GM19035 (cell line): ENCODE results near the gene STK24.

Source experiments
- ATAC-seq: cut with Tn5 transposase; IDR thresholded peaks from one replicate; pipeline ENCODE4 v1.9.1; 2021; ENCODE audit not compliant: unreplicated experiment

STK24 gene

DNA sequence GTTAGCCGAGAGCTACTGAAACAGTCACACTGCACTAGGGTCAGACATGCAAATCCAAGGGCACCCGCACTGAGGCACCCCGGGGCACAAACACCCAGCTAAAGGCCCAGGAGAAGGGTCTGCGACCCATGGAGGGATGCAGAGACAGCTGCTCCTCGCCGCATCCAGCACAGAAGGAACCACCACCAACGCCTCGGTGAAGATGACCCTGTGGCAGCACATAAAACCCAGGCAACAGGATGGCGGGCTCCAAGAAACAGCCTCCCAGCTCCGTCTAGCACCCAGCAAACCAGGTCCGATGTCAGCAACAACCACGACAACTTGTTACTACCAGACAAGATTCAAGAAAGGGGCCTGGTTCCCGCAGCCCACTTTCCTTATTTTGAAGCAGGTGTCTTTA, 82.1 kb downstream of the STK24 start:
- no peak for ATAC-seq

DNA sequence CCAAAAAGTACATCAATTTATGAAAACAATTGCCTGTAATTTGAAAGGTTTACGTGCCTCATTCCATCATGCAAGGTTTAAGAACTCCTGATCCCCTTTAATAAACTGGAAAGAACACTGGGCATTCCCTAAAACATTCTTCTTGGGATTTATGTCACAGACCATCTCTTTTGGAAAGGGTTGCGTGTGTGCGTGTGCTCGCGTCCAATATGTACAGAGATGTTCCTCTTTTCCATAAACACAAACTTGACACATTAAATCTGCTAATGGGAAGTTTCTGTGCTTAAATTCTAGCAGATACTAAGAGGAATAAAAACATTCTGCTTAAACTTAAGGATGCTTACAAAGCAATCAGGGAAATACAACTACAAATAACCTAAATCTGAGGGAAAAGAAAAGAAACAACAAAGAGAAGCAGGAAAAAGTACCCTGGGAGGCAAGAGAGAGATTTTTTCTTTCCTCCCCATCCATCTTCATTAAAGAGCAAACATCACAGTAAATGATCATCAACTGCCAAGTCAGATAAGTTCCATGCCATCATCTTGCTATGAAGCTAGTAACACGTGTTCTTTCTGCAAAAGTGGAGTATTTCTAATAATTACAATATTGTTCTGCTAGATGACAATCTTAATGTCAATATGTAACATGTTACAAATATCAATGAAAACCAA, 83.7 kb downstream of the STK24 start:
- no peak for ATAC-seq

DNA sequence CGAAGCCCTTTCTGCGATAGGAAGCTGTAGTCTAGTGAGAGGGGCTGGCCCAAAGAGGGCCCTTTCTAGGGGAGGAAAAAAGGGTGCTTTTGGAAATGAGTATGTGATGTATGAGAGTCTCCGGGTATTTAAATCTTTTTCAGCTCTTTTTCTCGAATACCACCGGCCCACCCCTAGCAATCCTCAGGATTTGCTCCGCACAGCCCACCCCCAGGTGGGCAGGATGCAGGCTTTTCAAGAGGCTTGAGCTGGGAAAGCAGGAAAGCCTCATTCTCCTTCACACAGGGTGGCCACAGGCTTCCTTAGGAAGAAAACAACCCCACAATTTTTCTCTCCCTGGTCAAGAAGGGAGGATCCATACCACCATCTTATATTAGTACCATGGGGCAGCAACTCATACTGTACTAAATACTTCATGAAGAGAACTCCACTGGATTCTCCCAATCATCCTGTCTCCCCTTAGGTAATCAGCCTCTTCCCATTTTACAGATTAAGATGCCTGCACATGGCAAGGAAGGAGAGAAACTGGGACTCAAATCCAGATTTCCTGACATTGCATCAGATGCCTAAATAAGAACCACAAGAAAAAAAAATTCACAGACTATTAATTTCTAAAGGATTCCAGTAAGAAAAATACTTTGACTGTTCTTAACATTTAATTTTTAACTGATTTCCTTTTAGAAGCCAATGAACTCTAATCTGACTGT, 84.4 kb downstream of the STK24 start:
- no peak for ATAC-seq

DNA sequence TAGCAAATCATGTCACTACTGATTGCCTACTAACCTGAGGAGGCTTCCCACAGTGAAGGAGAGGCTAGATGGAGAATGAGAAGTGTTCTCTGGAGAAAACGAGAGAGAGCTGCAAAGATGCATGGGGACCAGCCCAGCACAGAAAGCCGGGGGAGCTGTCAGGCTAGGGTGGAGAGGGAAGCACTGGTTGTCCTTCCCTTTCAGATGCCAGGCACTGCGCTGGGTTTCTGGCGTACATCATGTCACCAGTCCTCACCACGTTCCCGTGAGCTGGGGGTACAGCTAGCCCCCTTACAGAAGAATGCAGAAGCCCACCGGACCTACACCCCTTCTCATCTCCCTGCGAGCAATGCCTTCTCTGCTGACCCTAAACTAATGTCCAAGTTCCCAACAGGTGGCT, 86.0 kb downstream of the STK24 start:
- ATAC-seq: no peak

DNA sequence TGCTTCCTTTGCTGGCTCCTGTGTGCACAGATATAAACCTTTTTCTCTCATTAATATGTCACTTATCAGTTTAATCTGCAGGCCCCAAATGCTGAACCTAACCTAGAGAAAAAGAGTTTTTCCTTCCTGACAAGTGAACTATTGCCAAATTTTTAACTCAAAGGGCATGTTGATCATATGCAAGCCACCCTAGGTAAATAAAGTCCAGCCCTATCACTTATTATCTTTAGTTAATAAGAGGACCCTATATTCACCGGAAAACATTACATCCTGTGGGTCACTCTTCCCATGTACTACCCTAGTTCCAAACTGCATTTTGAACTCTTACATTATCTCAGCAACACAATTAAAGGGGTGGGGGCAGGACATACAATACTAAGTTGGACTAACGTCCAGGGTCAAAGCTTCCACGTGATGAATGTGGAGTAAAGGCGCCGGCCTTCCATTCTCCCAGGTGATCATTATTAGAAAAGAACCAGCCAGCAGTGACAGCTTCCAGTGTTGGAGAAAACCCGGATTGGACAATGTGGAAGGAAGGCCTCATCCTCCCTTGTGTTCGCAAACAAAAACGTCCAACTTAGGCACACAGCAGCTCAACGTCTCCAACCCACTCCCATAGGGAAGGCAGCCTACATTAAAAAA, 86.6 kb downstream of the STK24 start:
- ATAC-seq: no peak

DNA sequence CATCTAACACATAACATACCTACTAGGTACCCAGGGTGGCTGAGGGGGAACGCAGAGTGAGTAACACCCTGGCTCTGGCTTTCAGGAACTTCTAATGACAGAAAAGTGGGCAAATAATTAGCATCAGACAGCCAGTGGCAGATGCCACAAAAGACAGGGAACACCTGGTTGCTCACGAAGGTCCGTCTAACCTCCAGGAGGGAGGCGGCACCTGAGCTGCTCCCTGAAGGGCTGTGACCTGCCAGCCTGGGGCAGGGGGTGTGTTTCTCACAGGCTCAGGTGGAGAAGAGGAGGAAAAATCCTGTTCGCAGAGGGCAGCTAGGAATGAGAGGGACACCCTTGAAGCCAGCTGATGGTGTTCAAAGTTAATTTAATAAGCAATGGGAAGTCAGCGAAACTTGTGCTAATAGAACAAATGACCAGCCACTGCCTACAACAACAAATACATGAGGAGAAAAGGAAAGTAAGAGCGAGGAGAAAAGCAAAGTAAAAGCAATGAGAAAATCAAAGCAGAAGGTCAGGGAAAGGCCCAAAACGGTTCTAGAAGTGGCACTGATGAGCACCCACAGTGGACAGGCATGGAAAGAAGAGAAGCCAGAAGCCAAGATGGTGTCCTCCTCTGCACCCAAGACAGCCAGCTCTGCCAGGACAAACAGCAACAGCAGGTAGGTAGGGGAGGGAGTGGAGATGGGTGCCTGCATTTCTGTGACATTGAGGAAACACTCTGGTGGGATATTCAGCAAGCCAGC, 87.3 kb downstream of the STK24 start:
- ATAC-seq: no peak

DNA sequence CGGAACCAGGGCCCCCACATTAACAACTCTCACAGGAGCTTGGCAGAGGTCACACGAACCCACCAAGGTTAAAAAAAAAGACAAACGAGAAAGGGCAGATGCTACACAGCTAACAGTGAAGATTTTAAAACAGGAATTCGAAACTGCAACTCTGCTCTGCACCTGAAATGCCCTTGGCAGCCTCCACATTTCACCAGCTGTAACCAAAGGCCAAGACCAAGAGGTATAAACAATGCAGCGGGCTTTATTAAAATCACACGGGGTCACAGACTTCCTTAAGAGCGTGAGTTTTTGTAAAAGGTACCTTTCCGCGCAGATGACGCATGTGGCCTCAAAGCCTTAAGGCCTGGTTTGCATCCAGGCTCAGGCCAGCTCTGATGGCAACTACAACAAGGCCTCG, 88.2 kb downstream of the STK24 start:
- no peak for ATAC-seq

DNA sequence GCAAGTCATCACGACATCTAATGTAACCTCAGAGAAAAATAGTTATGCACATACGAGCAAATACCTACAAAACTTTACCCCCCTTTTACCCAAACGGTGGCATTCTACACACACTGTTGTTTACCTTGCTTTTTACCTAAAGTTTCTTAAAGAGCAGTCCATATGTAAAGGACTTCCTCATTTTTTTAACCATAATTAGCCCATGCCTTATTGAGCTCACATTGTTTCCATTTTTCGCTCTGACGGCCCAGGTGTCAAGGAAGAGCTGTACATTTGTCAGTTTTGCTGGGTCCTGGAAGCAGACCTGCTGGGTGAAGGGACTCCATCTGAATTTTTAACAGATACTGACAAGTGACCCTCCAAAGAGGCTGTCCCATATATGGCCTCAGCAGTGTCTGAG, 89.4 kb downstream of the STK24 start:
- no peak for ATAC-seq

DNA sequence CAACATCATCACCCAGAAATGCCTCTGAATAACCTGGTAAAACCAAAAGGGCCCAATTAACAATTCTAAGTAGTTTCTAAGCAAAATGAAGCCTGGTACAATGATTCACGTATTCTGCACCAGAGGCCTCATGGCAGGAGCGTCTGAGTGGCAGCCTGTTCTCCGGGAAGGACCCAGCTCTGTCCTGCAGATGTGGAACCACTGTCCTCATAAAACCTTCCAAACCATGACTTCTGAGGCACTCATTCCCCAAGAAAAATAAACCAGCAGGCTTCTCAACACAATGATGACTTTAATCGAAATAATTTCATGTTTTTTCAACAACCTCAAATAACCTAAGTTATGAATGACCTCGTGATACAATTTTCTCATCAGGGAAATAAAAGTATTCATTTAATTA, 89.9 kb downstream of the STK24 start:
- ATAC-seq: no peak

DNA sequence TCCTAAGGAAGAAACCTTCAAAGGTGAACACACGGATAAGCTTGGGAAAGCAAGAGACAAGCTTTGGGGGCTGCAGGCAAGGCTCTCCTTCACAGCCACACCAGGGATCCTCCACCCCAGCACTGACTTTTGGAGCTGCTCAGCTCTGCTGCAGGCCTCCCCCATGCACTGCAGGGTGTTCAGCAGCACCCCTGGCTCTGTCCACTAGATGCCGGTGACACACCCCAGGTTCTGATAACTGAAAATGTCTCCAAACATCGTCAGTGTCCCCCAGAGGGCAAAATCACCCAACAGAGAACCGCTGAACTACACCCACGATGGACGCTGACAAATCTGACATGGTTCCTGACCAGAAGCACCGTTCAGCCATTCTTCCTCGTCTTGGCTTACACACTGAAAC, 90.5 kb downstream of the STK24 start:
- ATAC-seq: no peak

DNA sequence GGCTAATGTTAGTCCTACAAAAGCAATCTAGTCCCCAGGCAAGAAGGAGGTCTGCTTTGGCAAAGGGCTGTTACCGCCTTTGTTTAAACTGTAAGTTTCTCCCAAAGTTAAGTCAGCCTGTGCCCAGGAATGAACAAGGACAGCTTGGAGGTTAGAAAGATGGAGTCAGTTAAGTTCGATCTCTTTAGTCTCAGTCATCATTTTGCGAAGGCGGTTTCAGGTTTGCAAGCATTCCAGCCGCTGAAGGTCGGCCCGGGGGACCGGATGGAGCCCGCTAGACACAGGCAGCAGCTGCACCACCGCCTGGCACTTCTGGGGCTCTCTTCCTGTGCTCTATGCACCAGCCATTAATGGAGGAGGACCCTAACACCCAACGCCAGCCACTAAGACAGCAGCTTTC, 91.3 kb downstream of the STK24 start:
- no peak for ATAC-seq

DNA sequence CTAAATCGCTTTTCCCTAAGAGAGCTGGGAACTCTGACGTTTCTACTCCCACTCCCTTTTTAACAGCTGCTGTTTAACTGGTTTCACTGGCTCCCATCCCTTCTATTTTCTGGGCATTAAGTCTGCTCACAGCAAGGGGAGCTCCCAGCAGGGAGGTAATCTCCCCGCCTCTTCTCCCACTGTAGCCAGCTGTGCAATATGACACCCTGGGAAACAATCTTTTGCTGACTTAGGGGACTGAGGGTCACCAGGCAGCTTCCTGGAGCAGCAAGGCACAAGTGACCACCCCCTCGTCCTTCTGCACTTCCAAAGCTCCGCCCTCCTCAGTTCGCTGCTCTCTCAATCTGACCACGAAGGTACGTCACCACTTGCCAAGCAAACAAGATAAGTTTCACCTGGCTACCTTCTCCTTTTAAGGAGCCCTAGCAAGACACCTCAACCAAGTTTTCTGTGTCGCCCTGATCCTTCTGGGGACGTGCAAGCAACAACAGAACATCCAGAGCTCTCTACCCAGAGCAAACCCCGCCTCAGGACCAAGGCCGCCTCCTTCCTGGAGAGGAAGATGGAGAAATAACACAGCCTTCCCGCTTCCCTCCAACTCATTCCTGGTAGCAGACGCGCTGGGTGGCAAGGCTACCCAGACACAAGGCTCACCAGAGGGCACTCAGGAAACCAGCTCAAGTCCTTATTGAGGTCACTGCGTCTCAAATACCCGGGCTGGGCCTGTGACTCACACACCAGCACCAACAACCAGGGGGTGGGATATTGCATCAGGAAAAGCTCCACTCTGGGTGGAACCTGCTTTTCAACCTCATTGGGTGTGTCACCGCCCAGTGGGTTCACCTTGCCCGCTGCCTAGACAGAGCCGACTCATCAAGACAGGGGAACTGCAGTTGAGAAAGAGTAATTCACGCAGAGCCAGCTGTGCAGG, 92.4 kb downstream of the STK24 start:
- ATAC-seq: no peak

DNA sequence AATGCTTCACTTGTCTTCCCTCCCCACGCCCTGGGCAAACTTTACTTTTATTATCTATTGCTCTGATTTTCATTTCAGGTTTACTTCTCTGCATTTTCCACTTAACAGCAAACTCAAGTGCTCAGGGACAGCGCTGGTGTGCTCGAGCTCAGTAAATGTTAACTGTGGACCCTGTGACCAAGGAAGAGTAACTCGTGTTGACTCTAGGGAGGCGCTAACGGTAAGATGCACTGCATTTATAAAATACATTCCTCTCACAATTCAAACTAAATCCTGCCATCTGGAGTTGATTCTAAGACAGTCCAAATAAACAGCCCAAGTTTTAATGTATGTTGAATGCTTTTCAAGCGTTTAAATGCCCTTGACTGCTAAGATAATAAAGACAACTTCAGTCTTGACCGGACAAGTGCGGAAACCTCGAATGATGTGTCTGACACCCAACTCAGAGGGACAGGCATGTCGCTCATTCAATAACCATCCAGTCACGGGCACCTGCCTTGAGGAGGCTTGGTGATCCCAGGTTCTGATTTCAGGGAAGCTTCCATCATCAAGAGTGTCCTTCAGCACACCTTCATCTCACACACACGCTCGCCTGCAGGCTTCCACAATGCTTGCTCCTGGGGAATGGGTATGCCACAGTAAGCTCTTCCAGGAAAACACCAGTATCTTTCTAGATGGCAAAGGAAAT, 93.2 kb downstream of the STK24 start:
- ATAC-seq: no peak

DNA sequence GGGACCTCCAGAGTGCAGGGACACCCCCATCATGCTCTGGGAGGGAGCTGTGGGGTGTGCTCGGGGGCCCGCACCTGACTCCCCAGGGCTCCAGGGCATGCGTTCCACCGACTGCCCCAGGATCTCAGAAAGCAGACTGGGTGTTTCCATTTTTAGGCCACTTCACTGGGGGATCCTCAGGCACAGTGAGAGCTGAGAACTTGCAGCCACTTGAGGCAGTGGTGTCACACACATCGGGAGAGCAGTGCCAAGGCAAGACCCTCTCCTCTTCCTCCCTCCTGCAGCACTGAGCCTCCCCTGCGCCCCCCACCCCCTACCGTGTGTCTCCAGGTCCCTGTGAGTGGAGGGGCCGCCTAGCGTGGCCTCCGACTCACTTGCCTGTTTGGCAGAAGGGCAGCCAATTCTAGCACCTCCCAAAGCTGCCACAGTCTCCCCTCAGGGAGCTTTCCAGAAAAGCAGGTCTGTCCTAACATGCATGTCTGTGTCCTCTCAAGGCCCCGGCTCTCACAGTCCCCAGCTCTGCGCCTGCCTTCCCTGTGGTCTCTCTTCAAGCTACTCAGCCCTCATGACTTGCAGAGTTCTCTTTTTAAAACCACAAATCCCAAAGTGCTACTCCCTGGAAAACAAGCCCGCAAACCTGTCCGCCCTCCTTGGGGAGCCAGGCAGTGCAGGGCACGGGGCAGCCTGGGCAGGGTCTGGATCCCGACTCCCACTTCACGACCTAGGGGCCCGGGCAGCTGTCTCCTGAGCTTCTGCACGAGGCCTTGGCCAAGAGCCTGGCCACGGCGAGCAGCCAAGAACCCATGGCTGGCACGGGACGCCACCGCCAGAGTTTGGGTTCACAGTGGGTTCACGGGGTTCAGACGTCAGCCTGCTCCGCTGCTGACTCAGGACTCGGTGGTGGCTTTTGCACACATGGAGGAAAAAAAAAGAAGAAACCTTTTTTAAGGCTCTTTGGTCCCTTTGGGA, 94.1 kb downstream of the STK24 start:
- no peak for ATAC-seq

DNA sequence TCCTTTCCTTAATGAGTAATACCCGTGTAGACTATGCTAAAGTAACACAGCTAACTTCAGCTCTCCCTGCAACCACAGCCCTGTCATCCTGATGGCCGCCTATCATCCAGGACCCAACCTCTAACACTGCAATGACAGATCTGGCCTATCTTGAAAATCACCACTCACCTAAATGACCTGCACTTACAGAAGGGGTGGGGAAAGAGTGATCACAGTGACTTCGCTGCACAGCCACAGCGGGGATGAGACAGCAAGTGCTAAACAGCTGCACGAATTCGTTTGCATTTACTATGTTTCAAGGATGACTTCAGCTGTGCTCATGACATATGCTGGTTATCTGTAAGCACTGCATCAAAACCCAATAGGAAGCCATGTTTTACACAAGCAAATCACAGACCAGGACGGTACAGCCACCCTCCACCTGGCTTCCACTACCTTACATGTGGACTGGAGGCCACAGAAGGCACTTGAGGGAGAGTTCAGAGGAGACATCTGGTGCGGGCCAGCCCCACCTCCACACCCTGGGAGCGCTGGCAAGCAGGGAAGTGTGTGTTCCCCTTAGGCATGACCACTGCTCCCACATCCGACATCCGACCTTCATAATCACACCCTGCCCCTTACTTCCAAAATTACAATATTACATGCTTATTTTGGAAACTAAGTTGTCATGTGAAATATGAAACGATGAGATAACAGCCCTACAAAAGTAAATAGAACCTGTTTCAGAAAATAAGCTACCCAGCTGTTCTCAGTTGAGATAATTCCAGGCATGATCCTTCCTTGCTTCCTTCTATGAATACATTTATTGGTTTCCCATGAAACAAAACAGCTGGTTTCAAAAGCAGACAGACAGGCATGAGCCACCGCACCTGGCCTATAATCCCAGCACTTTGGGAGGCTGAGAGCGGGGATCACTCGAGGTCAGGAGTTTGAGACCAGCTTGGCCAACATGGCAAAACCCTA, 95.7 kb downstream of the STK24 start:
- no peak for ATAC-seq

DNA sequence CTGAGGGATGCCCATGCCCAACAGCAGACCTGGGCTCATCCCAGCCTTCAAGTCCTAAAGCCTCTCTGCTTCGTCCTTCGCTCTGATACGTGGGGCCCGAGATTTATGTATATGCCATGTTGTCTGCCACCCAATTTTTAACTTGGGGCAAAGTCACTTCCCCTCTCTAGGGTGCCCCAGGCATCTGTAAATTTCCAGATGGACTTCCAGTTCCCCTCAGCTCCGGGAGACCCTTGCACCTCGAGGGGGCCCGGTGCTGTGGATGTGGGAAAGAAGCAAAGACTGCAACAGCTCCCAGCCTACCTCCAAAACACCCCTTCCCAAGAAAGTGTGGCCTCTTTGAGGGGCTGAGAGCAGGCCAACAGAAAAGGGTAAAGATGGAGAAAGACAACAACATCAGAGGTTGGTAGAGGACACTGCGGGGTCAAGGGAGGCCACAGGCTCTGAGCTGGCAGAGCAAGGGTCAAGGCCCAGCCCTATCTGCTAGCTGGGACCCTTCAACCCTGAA, 97.4 kb downstream of the STK24 start:
- no peak for ATAC-seq
